ENCODE results near the gene ZNF287. TPM values are rescaled to one million over a fixed set of nuclear protein-coding genes. Genes with fewer than 3 reads are reported as not detected.

The ZNF287 gene
- total RNA-seq, 1 experiment from 2014 or later = 10.0 TPM

GRCh38 chr17:16515933-16516332 lies 53.1 kb downstream of the ZNF287 start:
- H3K9me3 ChIP-seq (ENCODE audit: low read depth, low read length, poor library complexity, severe bottlenecking) = no peaks in the 10 kb centered on the region
- no peak for DNase-seq (ENCODE audit: low spot score)
- H3K4me1 ChIP-seq (ENCODE audit: insufficient read depth, low read length, poor library complexity, severe bottlenecking) = peaks cover 22% of the 10 kb centered on the region
- ChIA-PET CTCF (no interaction called here), POLR2A (ENCODE audit: low non-redundant PET) (no interaction called here)
- H3K4me3 ChIP-seq (ENCODE audit: low read depth, low read length, poor library complexity, severe bottlenecking) = no peak overlapping the region
- intact Hi-C loops (cut with micrococcal nuclease; ENCODE audit: unreplicated experiment) = no loop called here
- BruUV-seq (replicated peaks) = no TSS peak
- peaks cover 7% of the 10 kb centered on the region for H3K27me3 ChIP-seq (replicated peaks; ENCODE audit: insufficient read depth, low read depth, low read length, poor library complexity)
- no peaks in the 10 kb centered on the region for H3K36me3 ChIP-seq (ENCODE audit: insufficient read depth, low read length, poor library complexity, severe bottlenecking)
- TF ChIP-seq EZH2 (IDR thresholded peaks at IDR 0.05; ENCODE audit: borderline replicate concordance, low read depth, low read length, poor library complexity, severe bottlenecking) (no peak), CTCF (conservative IDR thresholded peaks at IDR 0.05; ENCODE audit: low read depth, low read length) (no peak)
- no peak overlapping the region for H3K27ac ChIP-seq (ENCODE audit: low read depth, low read length, poor library complexity, severe bottlenecking)

- no TSS peak for BruUV-seq (replicated peaks)
- intact Hi-C loops (cut with micrococcal nuclease; ENCODE audit: unreplicated experiment) = no loop called here
- DNase-seq (ENCODE audit: low spot score) = no peak
- H3K36me3 ChIP-seq (ENCODE audit: insufficient read depth, low read length, poor library complexity, severe bottlenecking) = no peaks in the 10 kb centered on the region
- peaks cover 22% of the 10 kb centered on the region for H3K4me1 ChIP-seq (ENCODE audit: insufficient read depth, low read length, poor library complexity, severe bottlenecking)
- H3K4me3 ChIP-seq (ENCODE audit: low read depth, low read length, poor library complexity, severe bottlenecking) = no peak overlapping the region
- ChIA-PET POLR2A (ENCODE audit: low non-redundant PET) (no interaction called here), CTCF (no interaction called here)
- H3K27me3 ChIP-seq (replicated peaks; ENCODE audit: insufficient read depth, low read depth, low read length, poor library complexity) = peaks cover 7% of the 10 kb centered on the region
- H3K27ac ChIP-seq (ENCODE audit: low read depth, low read length, poor library complexity, severe bottlenecking) = no peak overlapping the region
- TF ChIP-seq EZH2 (IDR thresholded peaks at IDR 0.05; ENCODE audit: borderline replicate concordance, low read depth, low read length, poor library complexity, severe bottlenecking) (no peak), CTCF (conservative IDR thresholded peaks at IDR 0.05; ENCODE audit: low read depth, low read length) (no peak)
- H3K9me3 ChIP-seq (ENCODE audit: low read depth, low read length, poor library complexity, severe bottlenecking) = no peaks in the 10 kb centered on the region
Observed at GRCh38 chr17:16513873-16514272, 55.1 kb downstream of the ZNF287 start.

- no peaks in the 10 kb centered on the region for H3K9me3 ChIP-seq (ENCODE audit: low read depth, low read length, poor library complexity, severe bottlenecking)
- BruUV-seq (replicated peaks) = no TSS peak
- intact Hi-C loops (cut with micrococcal nuclease; ENCODE audit: unreplicated experiment) = no loop called here
- H3K4me3 ChIP-seq (ENCODE audit: low read depth, low read length, poor library complexity, severe bottlenecking) = no peak overlapping the region
- ChIA-PET CTCF (no interaction called here), POLR2A (ENCODE audit: low non-redundant PET) (interaction anchor here (0.6 kb wide), 1 partner anchor 776 kb away, joined by 8 read pairs; no protein-coding TSS in a partner anchor)
- DNase-seq (ENCODE audit: low spot score) = peak; percentile 78
- no peaks in the 10 kb centered on the region for H3K36me3 ChIP-seq (ENCODE audit: insufficient read depth, low read length, poor library complexity, severe bottlenecking)
- TF ChIP-seq CTCF (conservative IDR thresholded peaks at IDR 0.05; ENCODE audit: low read depth, low read length) = no peak
- TF ChIP-seq EZH2 (IDR thresholded peaks at IDR 0.05; ENCODE audit: borderline replicate concordance, low read depth, low read length, poor library complexity, severe bottlenecking) = no peak
- peaks cover under 1% of the 10 kb centered on the region for H3K27me3 ChIP-seq (replicated peaks; ENCODE audit: insufficient read depth, low read depth, low read length, poor library complexity)
- H3K27ac ChIP-seq (ENCODE audit: low read depth, low read length, poor library complexity, severe bottlenecking) = peak overlapping the region; percentile 16
- peaks cover 18% of the 10 kb centered on the region for H3K4me1 ChIP-seq (ENCODE audit: insufficient read depth, low read length, poor library complexity, severe bottlenecking)
Observed at GRCh38 chr17:16512011-16512410, 57.0 kb downstream of the ZNF287 start.

Data from A673 (cell line).